H1 (cell line): Measurements from ENCODE around the gene PRKCZ. TPM values are rescaled to one million over a fixed set of nuclear protein-coding genes. Genes with fewer than 3 reads are reported as not detected.
A peak's percentile ranks its signal among the peaks of the same experiment; 100 is the strongest.

Experiments
- CTCF ChIA-PET: fragments of 300-600 bp; sonication (Branson Sonifier 250); formaldehyde crosslinking; loops from one replicate; lab custom pipeline; 2021; ENCODE audit not compliant: partially characterized antibody; lab: Charles Lee
- POLR2A ChIA-PET: fragments of 300-600 bp; sonication (Branson Sonifier 250); formaldehyde crosslinking; loops from one replicate; lab custom pipeline; 2021; ENCODE audit warnings: inconsistent platforms; ENCODE audit not compliant: partially characterized antibody; lab: Charles Lee
- DNase-seq, 2 experiments: peaks; one replicate each; pipeline versions ENCODE4 v3.0.0 to v3.0.0-alpha.2; 2010 to 2022; ENCODE audit warnings: low spot score in 2 of 2, low read depth in 1 of 2, mixed read lengths in 1 of 2
- FAIRE-seq: peaks from 2 replicates; lab custom pipeline; 2011; peaks lifted over from hg19 to GRCh38; lab: Jason Lieb, UNC
- H2AFZ ChIP-seq: 2 replicates; pipeline ENCODE4 v1.8.1; 2012; ENCODE audit warnings: low read length, inconsistent platforms
- H2AK5ac ChIP-seq: 2 replicates; pipeline ENCODE4 v1.6.1; 2013; ENCODE audit warnings: low read depth, low read length
- H2BK120ac ChIP-seq: replicated peaks from 2 replicates; pipeline ENCODE3; 2013; ENCODE audit warnings: low read depth, low read length, inconsistent platforms
- H2BK12ac ChIP-seq: 2 replicates; pipeline ENCODE4 v1.6.1; 2013; ENCODE audit warnings: low read depth, low read length
- H2BK15ac ChIP-seq: 2 replicates; pipeline ENCODE4 v1.6.1; 2013; ENCODE audit warnings: low read length
- H2BK20ac ChIP-seq: 2 replicates; pipeline ENCODE4 v1.6.1; 2013; ENCODE audit warnings: low read length
- H2BK5ac ChIP-seq: 2 replicates; pipeline ENCODE4 v1.6.1; 2013; ENCODE audit warnings: low read depth, low read length
- H3K14ac ChIP-seq: 2 replicates; pipeline ENCODE4 v1.6.1; 2013; ENCODE audit warnings: inconsistent platforms; ENCODE audit not compliant: insufficient read length
- H3K18ac ChIP-seq: 2 replicates; pipeline ENCODE4 v1.6.1; 2013; ENCODE audit warnings: low read length; ENCODE audit errors: extremely low read depth
- H3K23ac ChIP-seq: 2 replicates; pipeline ENCODE4 v1.6.1; 2013; ENCODE audit warnings: inconsistent platforms; ENCODE audit not compliant: insufficient read length
- H3K23me2 ChIP-seq: 2 replicates; pipeline ENCODE4 v1.6.1; 2013; ENCODE audit warnings: low read depth, low read length
- H3K27ac ChIP-seq: 2 replicates; pipeline ENCODE4 v1.6.1; 2011; ENCODE audit warnings: low read depth, low read length, inconsistent platforms
- H3K27me3 ChIP-seq, 4 experiments: replicated peaks in 1 of 4; 1 replicate in 1 of 4; 2 replicates in 3 of 4; pipeline versions ENCODE4 v1.6.1 to v1.8.1; 2011 to 2013; ENCODE audit warnings: low read length in 3 of 4, mild to moderate bottlenecking in 3 of 4, inconsistent platforms in 2 of 4, mixed read lengths in 2 of 4, moderate library complexity in 1 of 4; ENCODE audit not compliant: control insufficient read depth in 3 of 4, insufficient read depth in 3 of 4; ENCODE audit errors: extremely low read depth in 1 of 4
- H3K36me3 ChIP-seq, 4 experiments: 2 replicates each; pipeline versions ENCODE4 v1.6.1 to v1.8.1; 2011 to 2013; ENCODE audit warnings: mild to moderate bottlenecking in 4 of 4, low read length in 3 of 4, moderate library complexity in 2 of 4, control low read depth in 1 of 4, inconsistent platforms in 1 of 4; ENCODE audit not compliant: insufficient read depth in 4 of 4, control insufficient read depth in 2 of 4
- H3K4ac ChIP-seq: replicated peaks from 2 replicates; pipeline ENCODE3; 2013; ENCODE audit warnings: low read length, low read depth, mixed read lengths, inconsistent platforms; ENCODE audit not compliant: insufficient read length
- H3K4me1 ChIP-seq, 4 experiments: replicated peaks in 1 of 4; 1 replicate in 1 of 4; 2 replicates in 3 of 4; pipeline versions ENCODE4 v1.6.1 to v1.8.1; 2011 to 2013; ENCODE audit warnings: low read length in 3 of 4, inconsistent platforms in 2 of 4, mixed read lengths in 1 of 4; ENCODE audit not compliant: insufficient read depth in 4 of 4, control insufficient read depth in 3 of 4
- H3K4me2 ChIP-seq, 2 experiments: 2 replicates each; pipeline versions ENCODE4 v1.6.1 to v1.8.1; 2011 to 2013; ENCODE audit warnings: low read depth in 2 of 2, low read length in 2 of 2, control low read depth in 1 of 2, inconsistent platforms in 1 of 2, mild to moderate bottlenecking in 1 of 2; ENCODE audit not compliant: insufficient read depth in 1 of 2
- H3K4me3 ChIP-seq, 4 experiments: fragments of 200-600, 300-600 bp in 1 of 4; sonication (generic), shearing (Covaris generic), sonication (Bioruptor Twin) in 1 of 4; 2 replicates each; pipeline versions ENCODE4 v1.5.1 to v1.8.1; 2011 to 2016; ENCODE audit warnings: low read length in 4 of 4, low read depth in 3 of 4, control low read depth in 2 of 4, inconsistent platforms in 2 of 4, mild to moderate bottlenecking in 2 of 4, mixed read lengths in 1 of 4, moderate library complexity in 1 of 4; ENCODE audit not compliant: insufficient read depth in 2 of 4; ENCODE audit errors: extremely low read depth in 1 of 4
- H3K56ac ChIP-seq: replicated peaks from 2 replicates; pipeline ENCODE3; 2013; ENCODE audit warnings: low read depth, mild to moderate bottlenecking, mixed read lengths, low read length, inconsistent platforms; ENCODE audit not compliant: insufficient read length
- H3K79me1 ChIP-seq: 2 replicates; pipeline ENCODE4 v1.6.1; 2013; ENCODE audit warnings: low read depth, low read length, control low read depth
- H3K79me2 ChIP-seq, 2 experiments: 2 replicates each; pipeline versions ENCODE4 v1.6.1 to v1.8.1; 2012 to 2013; ENCODE audit warnings: low read length in 2 of 2, mild to moderate bottlenecking in 2 of 2, inconsistent platforms in 1 of 2; ENCODE audit not compliant: insufficient read depth in 2 of 2, control insufficient read depth in 1 of 2
- H3K9ac ChIP-seq, 4 experiments: replicated peaks in 1 of 4; 1 replicate in 1 of 4; 2 replicates in 3 of 4; pipeline versions ENCODE4 v1.6.1 to v1.8.1; 2011 to 2013; ENCODE audit warnings: low read depth in 3 of 4, low read length in 3 of 4, control low read depth in 2 of 4, mild to moderate bottlenecking in 2 of 4, moderate library complexity in 2 of 4, inconsistent platforms in 1 of 4; ENCODE audit errors: extremely low read depth in 1 of 4
- H3K9me3 ChIP-seq, 2 experiments: 2 replicates each; pipeline versions ENCODE4 v1.6.1 to v1.8.1; 2012 to 2013; ENCODE audit warnings: mild to moderate bottlenecking in 2 of 2, moderate library complexity in 2 of 2, control low read depth in 1 of 2, inconsistent platforms in 1 of 2, low read depth in 1 of 2, low read length in 1 of 2, mixed read lengths in 1 of 2; ENCODE audit not compliant: insufficient read depth in 2 of 2
- H4K20me1 ChIP-seq, 2 experiments: replicated peaks in 1 of 2; 2 replicates each; pipeline versions ENCODE3 to v1.8.1; 2011 to 2013; ENCODE audit warnings: inconsistent platforms in 2 of 2, low read length in 2 of 2, mild to moderate bottlenecking in 1 of 2; ENCODE audit not compliant: insufficient read depth in 2 of 2, control insufficient read depth in 1 of 2
- H4K5ac ChIP-seq: 2 replicates; pipeline ENCODE4 v1.6.1; 2013; ENCODE audit warnings: low read length, low read depth, mixed read lengths, inconsistent platforms; ENCODE audit not compliant: insufficient read length
- H4K8ac ChIP-seq: 2 replicates; pipeline ENCODE4 v1.8.0; 2013; ENCODE audit warnings: mild to moderate bottlenecking, moderate library complexity, low read length, inconsistent platforms; ENCODE audit not compliant: insufficient read depth; ENCODE audit errors: extremely low read depth
- H4K91ac ChIP-seq: replicated peaks from 2 replicates; pipeline ENCODE3; 2013; ENCODE audit warnings: low read length, mixed read lengths, inconsistent platforms; ENCODE audit not compliant: insufficient read length
- CBX5 ChIP-seq: fragments of 300-800, 300-1000 bp; sonication (generic); IDR thresholded peaks from 2 replicates; pipeline ENCODE4 v1.7.1; 2016; ENCODE audit warnings: antibody characterized with exemption, low read length, low read depth
- SP4 ChIP-seq: IDR thresholded peaks from 2 replicates; pipeline ENCODE4 v1.6.1; 2012; ENCODE audit warnings: low read length, inconsistent platforms
- WGBS, 2 experiments: shearing (Covaris generic) in 1 of 2; methylation state at CpG; one replicate each; pipeline versions ENCODE4 v1.1.6 to v1.1.7; 2013 to 2015; ENCODE audit warnings: low lambda C conversion rate in 2 of 2, mixed read lengths in 2 of 2, inconsistent platforms in 1 of 2, low coverage in 1 of 2, missing lambda C conversion rate in 1 of 2; ENCODE audit not compliant: insufficient replicate concordance in 2 of 2, insufficient coverage in 1 of 2, insufficient read length in 1 of 2; ENCODE audit errors: extremely low coverage in 1 of 2, missing lambda C conversion rate in 1 of 2; 5-methylcytosine and 5-hydroxymethylcytosine counted together
- polyA plus RNA-seq, 7 experiments: library from polyadenylated mRNA; depleted of rRNA in 3 of 7; stranded (reverse) in 5 of 7; unstranded in 2 of 7; fragments of >200 nt in 5 of 7; fragments of 200-250 nt in 2 of 7; gene quantifications; 1 replicate in 5 of 7; 2 replicates in 1 of 7; 4 replicates in 1 of 7; pipeline versions ENCODE4 v1.2.1 to v1.2.3, GENCODE V29; 2011 to 2013; ENCODE audit warnings: missing spikeins in 2 of 7, mixed read lengths in 2 of 7
- total RNA-seq: library from RNA; stranded (reverse); fragmentation: NEBNext Ultra II Directional; extraction: Animal tissue kit (Norgen Biotek cat#: 25700); gene quantifications from 2 replicates; pipeline ENCODE4 v1.2.1, GENCODE V29; 2021

Gene PRKCZ
- total and polyA plus RNA-seq, 2 of the 8 experiments (the other 6 are each of a cell fraction or from before 2014, with no cell fraction given), result 37.4 to 45.1 TPM

GRCh38 chr1:2228694-2229036, 178.5 kb downstream of the PRKCZ start:
- H2BK120ac ChIP-seq, result no peak overlapping the region
- FAIRE-seq, result no peak
- H3K4me2 ChIP-seq, result peak overlapping the region; percentile 78 to 96
- no peak overlapping the region for H3K27ac ChIP-seq
- H3K14ac ChIP-seq, result no peak overlapping the region
- H4K91ac ChIP-seq, result no peak overlapping the region
- H2AK5ac ChIP-seq, result peak overlapping the region; percentile 82; the same call in 1 of the 2 replicates
- H2BK15ac ChIP-seq, result no peak overlapping the region
- no peaks in the 10 kb centered on the region for H3K36me3 ChIP-seq
- H3K56ac ChIP-seq, result no peak overlapping the region
- no peaks in the 10 kb centered on the region for H3K9me3 ChIP-seq
- no peak overlapping the region for H4K8ac ChIP-seq
- 3% methylated on average over 17 of the region's 50 CpGs; no CpG with 5 or more reads in 1 of the 2 experiments for WGBS, 2 experiments
- POLR2A ChIA-PET, result interaction anchor here (1.0 to 2.8 kb wide), 22 partner anchors 7 to 153 kb away, joined by 3 to 34 read pairs (median 4); no protein-coding TSS in a partner anchor
- peak overlapping the region; percentile 72 to 83 (median 80) for H3K4me3 ChIP-seq
- peak overlapping the region; percentile 93; the same call in 1 of the 2 replicates for H3K18ac ChIP-seq
- H4K5ac ChIP-seq, result no peak overlapping the region
- no peak for DNase-seq
- no peak overlapping the region for H3K23ac ChIP-seq
- H3K23me2 ChIP-seq, result peaks cover 29% of the 10 kb centered on the region
- H3K79me1 ChIP-seq, result peaks cover 15% of the 10 kb centered on the region
- H3K4ac ChIP-seq, result no peak overlapping the region
- no peak overlapping the region for H2BK5ac ChIP-seq
- peaks cover 41 to 51% of the 10 kb centered on the region in 2 experiments for H3K79me2 ChIP-seq
- H2AFZ ChIP-seq, result no peak overlapping the region
- H3K4me1 ChIP-seq, result peaks cover 0 to 43% (median 25%) of the 10 kb centered on the region in 4 experiments; a peak in 6 of 7 replicates
- no peak overlapping the region for H2BK20ac ChIP-seq
- peak overlapping the region; percentile 71 to 79 (median 78) for H3K9ac ChIP-seq
- CTCF ChIA-PET, result interaction anchor here (0.6 to 2.8 kb wide), 11 partner anchors 17 to 1013 kb away, joined by 3 to 16 read pairs (median 4); no protein-coding TSS in a partner anchor
- peaks cover 40 to 47% of the 10 kb centered on the region in 2 experiments for H4K20me1 ChIP-seq
- H3K27me3 ChIP-seq, result no peaks in the 10 kb centered on the region
- no peak overlapping the region for H2BK12ac ChIP-seq
- TF ChIP-seq SP4 (no peak), CBX5 (no peak)
- TF ChIP-seq, all 59 proteins: peak for 0
